ENCODE measurements around the gene CD180.
A peak's percentile ranks its signal among the peaks of the same experiment; 100 is the strongest.

Gene CD180

GRCh38 chr5:67211926-67212325 lies 15.3 kb upstream of the CD180 start:
- no peak for DNase-seq (ENCODE audit: low read depth, low spot score)

- DNase-seq (ENCODE audit: low read depth, low spot score), result peak; percentile 33
Measured at GRCh38 chr5:67209141-67209771, 12.7 kb upstream of the CD180 start.

- no peak for DNase-seq (ENCODE audit: low read depth, low spot score)
Measured at GRCh38 chr5:67208403-67208802, 11.8 kb upstream of the CD180 start.

GRCh38 chr5:67206929-67207328 lies 10.3 kb upstream of the CD180 start:
- DNase-seq (ENCODE audit: low read depth, low spot score), result peak; percentile 72

- DNase-seq (ENCODE audit: low read depth, low spot score), result no peak
Measured at GRCh38 chr5:67206461-67206860, 9.9 kb upstream of the CD180 start.

- no peak for DNase-seq (ENCODE audit: low read depth, low spot score)
Measured at GRCh38 chr5:67205981-67206380, 9.4 kb upstream of the CD180 start.

GRCh38 chr5:67204821-67205220 lies 8.2 kb upstream of the CD180 start:
- no peak for DNase-seq (ENCODE audit: low read depth, low spot score)

GRCh38 chr5:67203701-67204074 lies 7.1 kb upstream of the CD180 start:
- no peak for DNase-seq (ENCODE audit: low read depth, low spot score)

- no peak for DNase-seq (ENCODE audit: low read depth, low spot score)
Measured at GRCh38 chr5:67202828-67203227, 6.2 kb upstream of the CD180 start.

GRCh38 chr5:67201897-67202549 lies 5.4 kb upstream of the CD180 start:
- no peak for DNase-seq (ENCODE audit: low read depth, low spot score)

- DNase-seq (ENCODE audit: low read depth, low spot score), result no peak
Measured at GRCh38 chr5:67200809-67201562, 4.4 kb upstream of the CD180 start.

- no peak for DNase-seq (ENCODE audit: low read depth, low spot score)
Measured at GRCh38 chr5:67199859-67200258, 3.3 kb upstream of the CD180 start.

- no peak for DNase-seq (ENCODE audit: low read depth, low spot score)
Measured at GRCh38 chr5:67198917-67199316, 2.3 kb upstream of the CD180 start.

- DNase-seq (ENCODE audit: low read depth, low spot score), result no peak
Measured at GRCh38 chr5:67197536-67197935, 937 bp upstream of the CD180 start.

- no peak for DNase-seq (ENCODE audit: low read depth, low spot score)
Measured at GRCh38 chr5:67195406-67196275, 958 bp downstream of the CD180 start.

GRCh38 chr5:67194166-67194565 lies 2.4 kb downstream of the CD180 start:
- no peak for DNase-seq (ENCODE audit: low read depth, low spot score)

GRCh38 chr5:67193439-67193807 lies 3.2 kb downstream of the CD180 start:
- DNase-seq (ENCODE audit: low read depth, low spot score), result no peak

GRCh38 chr5:67192719-67193438 lies 3.7 kb downstream of the CD180 start:
- DNase-seq (ENCODE audit: low read depth, low spot score), result no peak

- DNase-seq (ENCODE audit: low read depth, low spot score), result no peak
Measured at GRCh38 chr5:67190861-67191260, 5.7 kb downstream of the CD180 start.

- DNase-seq (ENCODE audit: low read depth, low spot score), result no peak
Measured at GRCh38 chr5:67190410-67190809, 6.2 kb downstream of the CD180 start.

GRCh38 chr5:67189931-67190330 lies 6.7 kb downstream of the CD180 start:
- no peak for DNase-seq (ENCODE audit: low read depth, low spot score)

- no peak for DNase-seq (ENCODE audit: low read depth, low spot score)
Measured at GRCh38 chr5:67189079-67189354, 7.6 kb downstream of the CD180 start.

Measured in activated CD4-positive, CD25-positive, alpha-beta regulatory T cell treated with anti-CD3 and anti-CD28 coated beads, Interleukin-2, amount 50 U/mL, for 16 hours (primary cell).